ENCODE results near the gene TMEM108. TPM values are rescaled to one million over a fixed set of nuclear protein-coding genes. Genes with fewer than 3 reads are reported as not detected.

The TMEM108 gene
- total RNA-seq, 4 donors from 2014 or later = 1.1 to 3.2 TPM; not detected in 2

GRCh38 chr3:133256787-133257483 lies 218.7 kb downstream of the TMEM108 start:
- no peaks in the 10 kb centered on the region for H3K4me1 ChIP-seq
- H3K27me3 ChIP-seq = no peaks in the 10 kb centered on the region
- intact Hi-C loops (cut with DNase I; ENCODE audit: low total_unique reads) = no loop called here
- no peak overlapping the region for H3K4me3 ChIP-seq
- no peak for TF ChIP-seq POLR2A (IDR thresholded peaks at IDR 0.05)
- no peak for TF ChIP-seq CTCF (IDR thresholded peaks at IDR 0.05)
- H3K27ac ChIP-seq = no peak overlapping the region
- no peaks in the 10 kb centered on the region for H3K9me3 ChIP-seq
- DNase-seq = no peak
- H3K36me3 ChIP-seq = no peaks in the 10 kb centered on the region

GRCh38 chr3:133258358-133258757 lies 220.2 kb downstream of the TMEM108 start:
- TF ChIP-seq CTCF (IDR thresholded peaks at IDR 0.05) (no peak), POLR2A (IDR thresholded peaks at IDR 0.05) (no peak)
- no peaks in the 10 kb centered on the region for H3K36me3 ChIP-seq
- H3K4me3 ChIP-seq = no peak overlapping the region
- DNase-seq = no peak
- intact Hi-C loops (cut with DNase I; ENCODE audit: low total_unique reads) = no loop called here
- no peaks in the 10 kb centered on the region for H3K4me1 ChIP-seq
- no peaks in the 10 kb centered on the region for H3K27me3 ChIP-seq
- no peak overlapping the region for H3K27ac ChIP-seq
- no peaks in the 10 kb centered on the region for H3K9me3 ChIP-seq

GRCh38 chr3:133259767-133260166 lies 221.6 kb downstream of the TMEM108 start:
- DNase-seq = no peak
- intact Hi-C loops (cut with DNase I; ENCODE audit: low total_unique reads) = no loop called here

GRCh38 chr3:133262333-133262732 lies 224.1 kb downstream of the TMEM108 start:
- Histone ChIP-seq H3K9me3 (no peaks in the 10 kb centered on the region), H3K27ac (no peak overlapping the region), H3K36me3 (no peaks in the 10 kb centered on the region), H3K4me1 (no peaks in the 10 kb centered on the region), H3K27me3 (no peaks in the 10 kb centered on the region), H3K4me3 (no peak overlapping the region)
- no peak for TF ChIP-seq CTCF (IDR thresholded peaks at IDR 0.05)
- no peak for TF ChIP-seq POLR2A (IDR thresholded peaks at IDR 0.05)
- intact Hi-C loops (cut with DNase I; ENCODE audit: low total_unique reads) = no loop called here
- no peak for DNase-seq

More at GRCh38 chr3:133259767-133260166, 221.6 kb downstream of the TMEM108 start:
- no peaks in the 10 kb centered on the region for H3K27me3 ChIP-seq
- H3K36me3 ChIP-seq = no peaks in the 10 kb centered on the region
- TF ChIP-seq POLR2A (IDR thresholded peaks at IDR 0.05) (no peak), CTCF (IDR thresholded peaks at IDR 0.05) (no peak)
- H3K9me3 ChIP-seq = no peaks in the 10 kb centered on the region
- no peaks in the 10 kb centered on the region for H3K4me1 ChIP-seq
- H3K27ac ChIP-seq = no peak overlapping the region
- H3K4me3 ChIP-seq = no peak overlapping the region

- no peak for DNase-seq
- no peak overlapping the region for H3K4me3 ChIP-seq
- intact Hi-C loops (cut with DNase I; ENCODE audit: low total_unique reads) = no loop called here
- H3K27me3 ChIP-seq = no peaks in the 10 kb centered on the region
- H3K9me3 ChIP-seq = no peaks in the 10 kb centered on the region
- H3K4me1 ChIP-seq = no peaks in the 10 kb centered on the region
- H3K36me3 ChIP-seq = no peaks in the 10 kb centered on the region
- no peak overlapping the region for H3K27ac ChIP-seq
- TF ChIP-seq CTCF (IDR thresholded peaks at IDR 0.05) (no peak), POLR2A (IDR thresholded peaks at IDR 0.05) (no peak)
These were observed 226.7 kb downstream of the TMEM108 start for GRCh38 chr3:133264920-133265319.
